ENCODE data around the gene EHBP1L1.

The EHBP1L1 gene

GRCh38 chr11:65599216-65599954 is 23.5 kb downstream of the EHBP1L1 start:
- peaks cover 4% of the 10 kb centered on the region for H3K4me1 Mint-ChIP-seq
- TF ChIP-seq, protein P1, sequence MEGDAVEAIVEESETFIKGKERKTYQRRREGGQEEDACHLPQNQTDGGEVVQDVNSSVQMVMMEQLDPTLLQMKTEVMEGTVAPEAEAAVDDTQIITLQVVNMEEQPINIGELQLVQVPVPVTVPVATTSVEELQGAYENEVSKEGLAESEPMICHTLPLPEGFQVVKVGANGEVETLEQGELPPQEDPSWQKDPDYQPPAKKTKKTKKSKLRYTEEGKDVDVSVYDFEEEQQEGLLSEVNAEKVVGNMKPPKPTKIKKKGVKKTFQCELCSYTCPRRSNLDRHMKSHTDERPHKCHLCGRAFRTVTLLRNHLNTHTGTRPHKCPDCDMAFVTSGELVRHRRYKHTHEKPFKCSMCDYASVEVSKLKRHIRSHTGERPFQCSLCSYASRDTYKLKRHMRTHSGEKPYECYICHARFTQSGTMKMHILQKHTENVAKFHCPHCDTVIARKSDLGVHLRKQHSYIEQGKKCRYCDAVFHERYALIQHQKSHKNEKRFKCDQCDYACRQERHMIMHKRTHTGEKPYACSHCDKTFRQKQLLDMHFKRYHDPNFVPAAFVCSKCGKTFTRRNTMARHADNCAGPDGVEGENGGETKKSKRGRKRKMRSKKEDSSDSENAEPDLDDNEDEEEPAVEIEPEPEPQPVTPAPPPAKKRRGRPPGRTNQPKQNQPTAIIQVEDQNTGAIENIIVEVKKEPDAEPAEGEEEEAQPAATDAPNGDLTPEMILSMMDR (IDR thresholded peaks at IDR 0.05), result no peak
- peak overlapping the region; percentile 92 for H3K27ac Mint-ChIP-seq
- no peaks in the 10 kb centered on the region for H3K9me3 Mint-ChIP-seq
- H3K27me3 Mint-ChIP-seq (ENCODE audit: low read depth, poor library complexity), result peaks cover 4% of the 10 kb centered on the region
- no peak overlapping the region for H3K4me3 Mint-ChIP-seq
- no peak for DNase-seq
- H3K36me3 Mint-ChIP-seq (ENCODE audit: low read depth), result peaks cover 33% of the 10 kb centered on the region

DNA sequence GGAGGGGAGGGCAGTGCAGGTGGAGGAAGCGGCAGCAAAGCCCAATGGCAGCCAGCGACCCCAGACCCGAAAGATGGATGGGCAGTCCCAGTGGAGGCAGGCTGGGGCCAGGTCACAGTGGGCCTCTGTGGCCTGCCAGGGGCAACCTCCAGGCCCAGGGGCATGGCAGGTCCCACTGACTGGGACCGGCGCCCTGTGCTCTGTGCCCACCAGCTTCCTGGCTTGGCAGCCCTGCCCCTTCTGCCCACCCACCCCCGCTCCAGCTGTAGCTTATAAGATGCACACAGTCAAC is 24.0 kb downstream of the EHBP1L1 start:
- H3K27ac Mint-ChIP-seq, result no peak overlapping the region
- TF ChIP-seq, protein P1 (IDR thresholded peaks at IDR 0.05), result no peak
- H3K4me3 Mint-ChIP-seq, result no peak overlapping the region
- H3K36me3 Mint-ChIP-seq (ENCODE audit: low read depth), result peaks cover 36% of the 10 kb centered on the region
- peaks cover 3% of the 10 kb centered on the region for H3K27me3 Mint-ChIP-seq (ENCODE audit: low read depth, poor library complexity)
- no peak for DNase-seq
- no peaks in the 10 kb centered on the region for H3K9me3 Mint-ChIP-seq
- H3K4me1 Mint-ChIP-seq, result peaks cover 3% of the 10 kb centered on the region

GRCh38 chr11:65604258-65604657 is 28.4 kb downstream of the EHBP1L1 start:
- Mint-ChIP-seq H3K36me3 (ENCODE audit: low read depth) (peaks cover 38% of the 10 kb centered on the region), H3K4me1 (peaks cover 12% of the 10 kb centered on the region), H3K27ac (no peak overlapping the region), H3K9me3 (no peaks in the 10 kb centered on the region), H3K27me3 (ENCODE audit: low read depth, poor library complexity) (no peaks in the 10 kb centered on the region), H3K4me3 (no peak overlapping the region)
- TF ChIP-seq, protein P1 (IDR thresholded peaks at IDR 0.05), result no peak
- DNase-seq, result no peak

- peaks cover 36% of the 10 kb centered on the region for H3K4me1 Mint-ChIP-seq
- peaks cover 9% of the 10 kb centered on the region for H3K27me3 Mint-ChIP-seq (ENCODE audit: low read depth, poor library complexity)
- H3K27ac Mint-ChIP-seq, result no peak overlapping the region
- peak; percentile 96 for DNase-seq
- TF ChIP-seq, protein P1 (IDR thresholded peaks at IDR 0.05), result no peak
- peak overlapping the region; percentile 55 for H3K4me3 Mint-ChIP-seq
- no peaks in the 10 kb centered on the region for H3K9me3 Mint-ChIP-seq
- H3K36me3 Mint-ChIP-seq (ENCODE audit: low read depth), result peaks cover 44% of the 10 kb centered on the region
Observed at GRCh38 chr11:65606876-65607613, 31.2 kb downstream of the EHBP1L1 start.

- H3K9me3 Mint-ChIP-seq, result no peaks in the 10 kb centered on the region
- no peak overlapping the region for H3K27ac Mint-ChIP-seq
- peaks cover 44% of the 10 kb centered on the region for H3K4me1 Mint-ChIP-seq
- H3K4me3 Mint-ChIP-seq, result peak overlapping the region; percentile 28
- H3K36me3 Mint-ChIP-seq (ENCODE audit: low read depth), result peaks cover 47% of the 10 kb centered on the region
- DNase-seq, result no peak
- TF ChIP-seq, protein P1 (IDR thresholded peaks at IDR 0.05), result no peak
- peaks cover 9% of the 10 kb centered on the region for H3K27me3 Mint-ChIP-seq (ENCODE audit: low read depth, poor library complexity)
Observed at GRCh38 chr11:65607614-65608426, 32.0 kb downstream of the EHBP1L1 start.

All from nephron progenitor cell (in vitro differentiated cells).